Measurements from ENCODE around the gene SNAPC3. TPM values are rescaled to one million over a fixed set of nuclear protein-coding genes. Genes with fewer than 3 reads are reported as not detected.
A peak's percentile ranks its signal among the peaks of the same experiment; 100 is the strongest.

The SNAPC3 gene
- total RNA-seq (2012; rRNA removed) (31.0 and 40.0 TPM in 2 replicates), polyA plus RNA-seq (2012; rRNA removed) (19.3 and 22.0 TPM in 2 replicates), Bru-seq, nascent RNA (percentile 89 among the genes with signal in this experiment), BruChase-seq, experiment 1, labeled RNA remaining after a 6-hour chase (percentile 93 among the genes with signal in this experiment), BruChase-seq, experiment 2, labeled RNA remaining after a 2-hour chase (percentile 90 among the genes with signal in this experiment)
- 21.0 and 52.9 TPM in 2 replicates for polyA plus RNA-seq (2012; cell fraction: cytosol; rRNA removed)
- 23.5 and 27.5 TPM in 2 replicates for polyA plus RNA-seq (2012; cell fraction: nucleus; rRNA removed; ENCODE audit: low replicate concordance)
- long read RNA-seq, full-length matches to known transcripts = 64 of 83 reads
- long read RNA-seq, partial matches to known transcripts = 10 of 83 reads
- long read RNA-seq, other reads (novel, unspliced or antisense) = 9 of 83 reads

GRCh38 chr9:15422372-15423230, at the start of gene SNAPC3:
Gene SNAPC3 (plus strand): TSS chr9:15422876. CDS start chr9:15422880, 4 bp downstream.
- WGBS, 2 experiments (ENCODE audit: extremely low coverage in 2 of 2, insufficient read length in 1 of 2) = 0% methylated on average over 39 of the region's 70 CpGs; no CpG with 5 or more reads in 1 of the 2 experiments
- Histone ChIP-seq H3K4me2 (ENCODE audit: low read depth, low read length) (peak within 1 kb of the TSS; percentile 99), H2AK9ac (replicated peaks; ENCODE audit: low read depth, low read length, poor library complexity) (peak within 1 kb of the TSS; percentile 93), H3K9me3 (ENCODE audit: control insufficient read depth, insufficient read depth, low read length) (no peaks in the 10 kb centered on the region), H2BK15ac (ENCODE audit: low read depth, low read length) (0 out of 3 replicates have a peak within 1 kb of the TSS, but pooled peaks have one; percentile 7), H4K5ac (ENCODE audit: low read depth, low read length) (peak within 1 kb of the TSS; percentile 97), H3K36me3 (ENCODE audit: control insufficient read depth, insufficient read depth, low read length) (peaks cover 14% of the 10 kb centered on the region), H3K4ac (ENCODE audit: low read depth, low read length) (peak within 1 kb of the TSS; percentile 95), H2AK5ac (ENCODE audit: low read depth, low read length) (peak within 1 kb of the TSS; percentile 91), H3K27me3 (ENCODE audit: control insufficient read depth, insufficient read depth, low read length) (no peaks in the 10 kb centered on the region), H4K20me1 (ENCODE audit: insufficient read depth, low read length) (peaks cover 18% of the 10 kb centered on the region; the same call in 1 of the 2 replicates), H3K9me1 (ENCODE audit: insufficient read depth, low read length) (peaks cover 12% of the 10 kb centered on the region), H3K79me1 (ENCODE audit: low read depth in 1 of 2, low read length in 2 of 2) (peaks cover 15 to 37% of the 10 kb centered on the region in 2 experiments), H2BK120ac (ENCODE audit: low read depth, low read length) (peak within 1 kb of the TSS; percentile 64), H4K8ac (ENCODE audit: low read depth in 2 of 2, low read length in 2 of 2) (peak within 1 kb of the TSS; percentile 97 to 98), H2AFZ (replicated peaks; ENCODE audit: low read length, poor library complexity) (peak within 1 kb of the TSS; percentile 89), H3K56ac (ENCODE audit: extremely low read depth, insufficient read depth, low read length) (peak within 1 kb of the TSS; percentile 91), H3K23ac (ENCODE audit: low read depth, low read length) (peak within 1 kb of the TSS; percentile 93), H2BK5ac (ENCODE audit: low read depth, low read length, poor library complexity, severe bottlenecking) (peak within 1 kb of the TSS; percentile 85), H2BK20ac (ENCODE audit: low read depth, low read length) (0 out of 2 replicates have a peak within 1 kb of the TSS, but pooled peaks have one; percentile 16), H3K27ac (ENCODE audit: insufficient read depth, low read length) (peak within 1 kb of the TSS; percentile 93), H3K4me1 (ENCODE audit: control insufficient read depth, insufficient read depth, low read length) (peaks cover 3% of the 10 kb centered on the region), H3K9ac (ENCODE audit: low read depth, low read length) (peak within 1 kb of the TSS; percentile 98), H4K91ac (ENCODE audit: insufficient read depth, low read depth, low read length) (peak within 1 kb of the TSS; percentile 81), H3K18ac (ENCODE audit: low read depth, low read length) (peak within 1 kb of the TSS; percentile 70), H3K14ac (replicated peaks; ENCODE audit: low read depth, low read length) (peak within 1 kb of the TSS; percentile 93), H3K4me3 (ENCODE audit: insufficient read depth, low read depth, low read length) (peak within 1 kb of the TSS; percentile 80)
- dilution Hi-C loops (cut with HindIII; ENCODE audit: low sequenced_read_pairs, unreplicated experiment) = no loop called here
- ChIA-PET CTCF (no interaction called here), POLR2A (ENCODE audit: unreplicated experiment) (interaction anchor here (0.5 to 0.8 kb wide), 2 partner anchors 145 to 274 kb away, joined by 3 to 4 read pairs; no protein-coding TSS in a partner anchor)
- TF ChIP-seq CEBPB (IDR thresholded peaks at IDR 0.05; ENCODE audit: low read depth, low read length) (no peak), MAZ (IDR thresholded peaks at IDR 0.05; ENCODE audit: borderline replicate concordance, low read depth, low read length) (peak; percentile 53; the same call in 1 of the 2 replicates), POLR2A (IDR thresholded peaks at IDR 0.05; ENCODE audit: low read depth, low read length) (no peak; the same call in 1 of the 2 replicates), CTCF (conservative IDR thresholded peaks at IDR 0.05; ENCODE audit: low read depth, low read length) (0 out of 2 replicates have a peak, but pooled peaks have one; percentile 1), SMC3 (IDR thresholded peaks at IDR 0.05; ENCODE audit: low read depth, low read length) (no peak), MAFK (IDR thresholded peaks at IDR 0.05; ENCODE audit: low read depth, low read length) (no peak), CHD1 (IDR thresholded peaks at IDR 0.05; ENCODE audit: low read depth, low read length) (no peak), ELK1 (IDR thresholded peaks at IDR 0.05; ENCODE audit: borderline replicate concordance, low read depth, low read length) (no peak), RAD21 (IDR thresholded peaks at IDR 0.05; ENCODE audit: low read length) (no peak), RFX5 (IDR thresholded peaks at IDR 0.05; ENCODE audit: low read depth, low read length) (no peak), BHLHE40 (IDR thresholded peaks at IDR 0.05; ENCODE audit: low read depth, low read length) (no peak), MXI1 (IDR thresholded peaks at IDR 0.05; ENCODE audit: borderline replicate concordance, low read depth, low read length) (peak; percentile 70; the same call in 1 of the 2 replicates)
- ATAC-seq (ENCODE audit: low read depth) (peak; percentile 98), DNase-seq (peak; percentile 93)
- no TSS peak for BruUV-seq (replicated peaks)
- in situ Hi-C loops (cut with MboI; ENCODE audit: low sequenced_read_pairs) = no loop called here
- intact Hi-C loops (cut with micrococcal nuclease) = loop anchor here (1.0 to 2.0 kb wide), 4 partner anchors 50 to 211 kb away; partner anchors contain the start of gene TTC39B

Data from IMR-90 (cell line).